Activated CD4-positive, alpha-beta T cell treated with anti-CD3 and anti-CD28 coated beads for 36 hours (primary cell): ENCODE measurements around the gene HSD17B14. TPM values are rescaled to one million over a fixed set of nuclear protein-coding genes. Genes with fewer than 3 reads are reported as not detected.
"Not testable (repeated sequence)": the region's sequence is repeated elsewhere in the genome, so short reads cannot be mapped to it uniquely, and the experiment has no call there.

Experiments used
- ATAC-seq: fragments of 200-7000 bp; cut with Tn5 transposase; one replicate; pipeline ENCODE4 v1.10.0; 2021; ENCODE audit warnings: mild to moderate bottlenecking, moderate library complexity
- CTCF ChIA-PET: fragments of 350-600 bp; sonication (Branson Sonifier 250); formaldehyde crosslinking; loops from one replicate; lab custom pipeline; 2021; ENCODE audit warnings: antibody characterized with exemption; lab: Charles Lee
- POLR2A ChIA-PET: fragments of 350-600 bp; sonication (Branson Sonifier 250); formaldehyde crosslinking; loops from one replicate; lab custom pipeline; 2021; ENCODE audit warnings: antibody characterized with exemption, inconsistent platforms; lab: Charles Lee
- DNase-seq: peaks from one replicate; pipeline ENCODE4 v3.0.0-alpha.2; 2020
- H3K27ac Mint-ChIP-seq: one replicate; pipeline ENCODE4 v1.8.0; 2021; ENCODE audit warnings: mixed read lengths
- H3K27me3 Mint-ChIP-seq: one replicate; pipeline ENCODE4 v1.8.0; 2021; ENCODE audit warnings: mixed read lengths
- H3K36me3 Mint-ChIP-seq: one replicate; pipeline ENCODE4 v1.8.0; 2021; ENCODE audit warnings: low read depth, mixed read lengths
- H3K4me1 Mint-ChIP-seq: one replicate; pipeline ENCODE4 v1.8.0; 2021; ENCODE audit warnings: mixed read lengths
- H3K4me3 Mint-ChIP-seq: one replicate; pipeline ENCODE4 v1.8.0; 2021; ENCODE audit warnings: mild to moderate bottlenecking, moderate library complexity, mixed read lengths
- H3K9me3 Mint-ChIP-seq: one replicate; pipeline ENCODE4 v1.8.0; 2021; ENCODE audit warnings: low read depth, mixed read lengths
- intact Hi-C, 2 experiments: fragments of 100-400 bp; cut with DNase I in 1 of 2; cut with micrococcal nuclease in 1 of 2; formaldehyde crosslinking; loops; one replicate each; pipeline versions ENCODE4 v1.14.2 to v1.15.1; 2022 to 2024; cut with DNase I, micrococcal nuclease
- total RNA-seq, 2 experiments: library from RNA; stranded (reverse); gene quantifications; one replicate each; pipeline ENCODE4 v1.2.3, GENCODE V29; 2021

HSD17B14 gene
- total RNA-seq, 2 experiments from 2014 or later = 0.21 to 0.83 TPM

GRCh38 chr19:48765816-48766215 lies 70.5 kb downstream of the HSD17B14 start:
- ATAC-seq, POLR2A ChIA-PET, DNase-seq, H3K9me3 Mint-ChIP-seq, H3K27ac Mint-ChIP-seq, H3K36me3 Mint-ChIP-seq, H3K4me3 Mint-ChIP-seq, intact Hi-C loops, H3K4me1 Mint-ChIP-seq, H3K27me3 Mint-ChIP-seq: not testable (repeated sequence)
- CTCF ChIA-PET = interaction anchor here (0.8 to 2.0 kb wide), 2 partner anchors 22 to 78 kb away, joined by 3 to 6 read pairs; no protein-coding TSS in a partner anchor

Other genes starting within 250 kb of the HSD17B14 start
- gene SPACA4, start 229.7 kb downstream of the HSD17B14 start, total RNA-seq = not detected
- gene FAM83E, start 221.4 kb downstream of the HSD17B14 start, total RNA-seq = 1 to 10 TPM; 1.5 to 4.1 TPM
- 1,000 to 10,000 TPM; 2,026 to 2,191 TPM for gene RPL18, start 217.3 kb downstream of the HSD17B14 start, total RNA-seq
- gene SPHK2, start 217.0 kb downstream of the HSD17B14 start, total RNA-seq = 10 to 100 TPM; 27.0 TPM
- 10 to 100 TPM in 1 of 2 experiments, 1 to 10 TPM in 1; 8.3 to 12.4 TPM for gene DBP, start 199.1 kb downstream of the HSD17B14 start, total RNA-seq
- gene CA11, start 190.3 kb downstream of the HSD17B14 start, total RNA-seq = 10 to 100 TPM; 11.5 to 18.0 TPM
- gene NTN5, start 163.5 kb downstream of the HSD17B14 start, total RNA-seq = under 1 TPM; 0.50 to 0.60 TPM
- not detected for gene FUT2, start 140.5 kb downstream of the HSD17B14 start, total RNA-seq
- gene MAMSTR, start 116.8 kb downstream of the HSD17B14 start, total RNA-seq = under 1 TPM; 0.69 to 0.70 TPM
- gene RASIP1, start 95.9 kb downstream of the HSD17B14 start, total RNA-seq = under 1 TPM; 0.67 to 0.73 TPM
- gene IZUMO1, start 89.6 kb downstream of the HSD17B14 start, total RNA-seq = not detected
- under 1 TPM; 0.23 to 0.32 TPM for gene FUT1, start 83.8 kb downstream of the HSD17B14 start, total RNA-seq
- gene FGF21, start 81.0 kb downstream of the HSD17B14 start, total RNA-seq = not detected
- gene BCAT2, start 25.5 kb downstream of the HSD17B14 start, total RNA-seq = 10 to 100 TPM; 65.9 to 70.3 TPM
- 10 to 100 TPM in 1 of 2 experiments, 1 to 10 TPM in 1; 7.0 to 10.9 TPM for gene PLEKHA4, start 32.1 kb upstream of the HSD17B14 start, total RNA-seq
- gene PPP1R15A, start 35.9 kb upstream of the HSD17B14 start, total RNA-seq = 10 to 100 TPM; 51.6 to 62.4 TPM
- gene TULP2, start 62.3 kb upstream of the HSD17B14 start, total RNA-seq = under 1 TPM; 0.37 to 0.87 TPM
- gene NUCB1, start 63.8 kb upstream of the HSD17B14 start, total RNA-seq = 100 to 1,000 TPM; 115 to 118 TPM
- 1 to 10 TPM; 1.4 to 2.4 TPM for gene DHDH, start 97.2 kb upstream of the HSD17B14 start, total RNA-seq
- gene BAX, start 118.4 kb upstream of the HSD17B14 start, total RNA-seq = 100 to 1,000 TPM; 128 to 143 TPM
- gene FTL, start 128.8 kb upstream of the HSD17B14 start, total RNA-seq = 1,000 to 10,000 TPM in 1 of 2 experiments, 100 to 1,000 TPM in 1; 809 to 1,111 TPM
- 100 to 1,000 TPM in 1 of 2 experiments, 10 to 100 TPM in 1; 80.2 to 102 TPM for gene GYS1, start 156.8 kb upstream of the HSD17B14 start, total RNA-seq
- gene RUVBL2, start 157.4 kb upstream of the HSD17B14 start, total RNA-seq = 100 to 1,000 TPM; 155 to 178 TPM
- under 1 TPM; 0.39 to 0.51 TPM for gene LHB, start 180.6 kb upstream of the HSD17B14 start, total RNA-seq
- not detected for gene CGB3, start 187.8 kb upstream of the HSD17B14 start, total RNA-seq
- gene CGB2, start 195.4 kb upstream of the HSD17B14 start, total RNA-seq = under 1 TPM in 1 of 2 experiments, not detected in 1; 0.43 TPM
- not detected for gene CGB1, start 200.4 kb upstream of the HSD17B14 start, total RNA-seq
- not detected for gene CGB5, start 207.4 kb upstream of the HSD17B14 start, total RNA-seq
- gene CGB8, start 212.6 kb upstream of the HSD17B14 start, total RNA-seq = not detected
- gene CGB7, start 221.3 kb upstream of the HSD17B14 start, total RNA-seq = under 1 TPM in 1 of 2 experiments, not detected in 1; 0.40 TPM
- not detected for gene NTF4, start 228.3 kb upstream of the HSD17B14 start, total RNA-seq
- not detected for gene KCNA7, start 236.2 kb upstream of the HSD17B14 start, total RNA-seq
- gene SNRNP70, start 249.0 kb upstream of the HSD17B14 start, total RNA-seq = 100 to 1,000 TPM; 225 to 306 TPM